Measurements from ENCODE around the gene CEACAM4.

- TF ChIP-seq CTCF (IDR thresholded peaks at IDR 0.05) (no peak), POLR2AphosphoS5 (IDR thresholded peaks at IDR 0.05) (no peak), POLR2A (IDR thresholded peaks at IDR 0.05) (no peak), EP300 (IDR thresholded peaks at IDR 0.05) (no peak)
These were observed 39.6 kb downstream of the CEACAM4 start for GRCh38 chr19:41587101-41587837.
